ENCODE data around the gene PRM1.

PRM1 gene

GRCh38 chr16:11280616-11281522, at the start of gene PRM1:
Gene PRM1 (minus strand): TSS chr16:11281330. CDS start chr16:11281238, 92 bp downstream.
- FAIRE-seq = no peak

GRCh38 chr16:11330526-11331237, 49.6 kb upstream of the PRM1 start:
- no peak for FAIRE-seq

GRCh38 chr16:11329891-11330290, 48.8 kb upstream of the PRM1 start:
- FAIRE-seq = no peak

DNA sequence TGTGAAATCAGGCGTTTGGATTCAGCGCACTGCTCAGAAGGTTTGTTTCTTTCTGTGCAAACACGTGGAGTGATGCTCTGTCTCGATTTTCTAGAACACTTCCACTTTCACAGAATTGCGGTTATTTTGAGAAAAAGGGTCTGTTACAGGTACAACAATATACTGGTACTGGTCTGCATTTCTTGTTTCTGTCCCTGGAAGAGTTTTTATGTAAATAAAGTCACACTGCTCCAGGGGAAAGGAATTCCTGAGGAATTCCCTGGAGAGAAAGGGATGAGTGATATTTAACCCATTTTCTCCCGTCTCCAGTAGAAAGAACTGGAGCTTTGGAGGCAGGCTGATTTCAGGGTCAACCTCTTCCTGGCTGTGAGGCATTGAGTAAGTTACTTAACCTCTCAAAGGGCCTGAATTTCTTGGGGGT, 48.0 kb upstream of the PRM1 start:
- no peak for FAIRE-seq

DNA sequence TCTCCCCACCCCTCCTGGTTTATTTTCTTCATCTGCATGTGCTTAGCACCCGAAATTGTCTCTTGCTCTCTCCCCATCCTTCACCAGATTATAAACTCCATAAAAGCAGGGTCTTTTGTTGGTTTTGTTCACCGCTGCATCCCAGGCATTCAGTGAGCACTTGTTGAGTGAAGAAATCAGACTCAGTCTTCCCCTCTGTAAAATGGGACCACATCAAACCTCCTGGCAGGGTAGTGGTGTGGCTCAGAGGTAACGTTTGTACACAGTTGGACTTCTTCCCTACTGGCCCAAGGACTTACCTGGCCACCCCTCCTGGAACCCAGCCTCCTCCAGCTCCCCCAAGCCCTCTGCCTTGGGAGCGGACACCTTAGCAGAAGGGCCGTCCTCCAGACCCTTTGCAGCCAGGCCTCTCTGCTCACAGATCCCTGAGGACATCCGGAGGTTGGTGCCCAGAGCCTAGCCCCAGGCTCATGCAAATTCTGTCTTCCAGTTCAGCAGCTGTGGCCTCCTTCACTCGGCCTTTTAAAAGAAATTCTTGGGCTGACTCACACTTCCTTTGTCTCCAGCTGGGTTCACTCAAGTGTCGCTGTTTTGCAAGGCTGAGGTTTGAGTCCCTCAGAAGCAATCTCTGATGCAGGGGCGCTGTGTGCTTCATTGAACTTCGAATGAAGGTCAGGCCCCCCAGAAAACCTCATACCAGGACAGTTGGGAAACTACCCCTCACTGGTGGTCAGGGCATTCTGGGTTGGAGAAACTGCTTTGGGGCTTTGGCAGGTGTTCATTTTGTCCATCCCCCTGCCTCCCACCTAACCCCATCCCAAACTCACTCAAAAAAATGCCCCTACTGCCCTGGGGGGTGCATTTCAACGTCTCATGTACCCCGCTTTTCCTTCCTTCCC, 47.3 kb upstream of the PRM1 start:
- no peak for FAIRE-seq

DNA sequence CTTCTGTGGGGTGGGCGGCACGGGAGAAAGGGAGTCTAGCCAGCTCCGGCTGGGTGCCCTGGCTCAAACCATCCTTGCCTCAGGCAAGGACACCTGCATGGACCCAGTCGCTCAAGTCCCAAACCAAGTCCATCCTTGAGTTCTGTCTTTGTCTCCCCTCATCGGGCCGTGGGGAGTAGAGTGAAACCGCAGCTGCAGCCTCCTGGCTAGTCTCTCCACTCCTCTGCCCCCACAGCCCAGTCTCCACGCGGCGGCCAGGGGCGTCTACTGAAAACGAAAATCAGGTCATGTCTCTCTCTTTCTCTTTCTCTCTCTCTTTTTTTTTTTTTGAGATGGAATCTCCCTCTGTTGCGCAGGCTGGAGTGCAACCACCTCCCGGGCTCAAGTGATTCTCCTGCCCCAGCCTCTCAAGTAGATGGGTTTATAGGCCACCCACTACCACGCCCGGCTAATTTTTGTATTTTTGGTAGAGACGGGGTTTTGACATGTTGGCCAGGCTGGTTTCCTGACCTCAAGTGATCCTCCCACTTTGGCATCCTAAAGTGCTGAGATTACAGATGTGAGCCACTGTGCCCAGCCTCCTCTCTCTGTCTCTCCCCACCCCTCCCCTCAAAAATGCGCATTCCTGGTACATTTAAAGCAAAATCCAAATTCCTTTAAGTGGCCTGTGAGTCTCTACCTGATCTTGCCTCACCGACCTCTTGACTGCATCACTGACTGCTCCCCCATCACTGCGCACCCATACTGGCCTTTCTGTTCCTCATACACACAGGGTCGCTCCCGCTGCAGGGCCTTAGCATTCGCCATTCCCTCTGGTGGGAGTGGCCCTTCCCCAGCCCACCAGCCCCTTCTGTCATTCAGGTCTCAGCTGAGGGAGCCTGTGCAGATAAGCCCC, 46.4 kb upstream of the PRM1 start:
- FAIRE-seq = no peak

DNA sequence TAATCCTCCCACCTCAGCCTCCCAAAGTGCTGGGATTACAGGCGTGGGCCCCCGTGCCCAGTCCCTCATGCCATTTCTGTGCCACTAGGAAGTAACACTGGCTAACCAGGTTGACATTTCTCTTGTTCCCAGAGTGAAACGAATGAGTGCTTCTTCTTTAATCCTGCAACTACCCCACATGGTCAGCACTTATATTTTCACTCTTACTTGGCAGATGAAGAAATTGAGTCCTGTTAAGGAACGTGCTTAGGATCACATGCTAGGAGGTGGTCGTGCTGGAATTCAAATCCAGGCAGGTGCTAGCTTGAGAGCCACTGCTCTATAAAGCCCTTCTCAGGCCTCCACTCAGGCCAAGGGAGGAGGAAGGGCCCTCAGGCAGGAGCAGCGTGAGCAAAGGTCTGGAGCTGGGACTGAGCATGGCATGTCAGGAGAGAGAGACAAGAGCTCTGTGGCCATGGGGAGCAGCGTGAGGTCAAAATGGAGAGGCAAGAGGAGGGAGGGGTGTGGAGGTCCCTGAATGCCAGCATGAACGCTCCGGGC, 45.7 kb upstream of the PRM1 start:
- FAIRE-seq = no peak

DNA sequence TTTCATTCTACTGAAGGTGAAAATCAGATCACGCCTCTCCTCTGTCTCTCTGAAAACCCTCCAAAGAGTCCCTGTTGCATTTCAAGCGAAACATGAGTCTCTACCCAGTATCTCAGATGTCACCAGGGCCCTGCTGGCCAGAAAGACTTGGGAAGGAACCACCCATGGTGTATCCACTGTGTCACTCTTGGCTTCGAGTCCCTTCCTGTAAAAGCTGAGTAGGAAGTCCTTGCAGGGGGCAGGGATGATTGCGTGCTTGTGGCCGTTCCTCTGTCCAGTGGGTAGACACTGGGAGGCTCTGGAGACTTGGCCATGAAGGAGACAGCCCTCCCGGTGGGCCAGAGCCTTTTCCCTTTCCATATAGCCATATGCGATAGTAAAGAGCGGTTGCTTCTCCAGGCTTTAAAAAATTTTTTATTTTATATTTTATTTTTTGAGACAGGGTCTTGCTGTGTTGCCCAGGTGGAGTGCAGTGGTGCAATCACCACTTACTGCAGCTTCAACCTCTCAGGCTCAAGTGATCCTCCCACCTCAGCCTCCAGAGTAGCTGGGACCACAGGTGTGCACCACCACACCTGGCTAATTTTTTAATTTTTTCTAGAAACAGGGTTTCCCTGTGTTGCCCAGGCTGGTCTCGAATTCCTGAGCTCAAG, 45.1 kb upstream of the PRM1 start:
- FAIRE-seq = no peak

- no peak for FAIRE-seq
These were observed 44.4 kb upstream of the PRM1 start for GRCh38 chr16:11325404-11326083.

DNA sequence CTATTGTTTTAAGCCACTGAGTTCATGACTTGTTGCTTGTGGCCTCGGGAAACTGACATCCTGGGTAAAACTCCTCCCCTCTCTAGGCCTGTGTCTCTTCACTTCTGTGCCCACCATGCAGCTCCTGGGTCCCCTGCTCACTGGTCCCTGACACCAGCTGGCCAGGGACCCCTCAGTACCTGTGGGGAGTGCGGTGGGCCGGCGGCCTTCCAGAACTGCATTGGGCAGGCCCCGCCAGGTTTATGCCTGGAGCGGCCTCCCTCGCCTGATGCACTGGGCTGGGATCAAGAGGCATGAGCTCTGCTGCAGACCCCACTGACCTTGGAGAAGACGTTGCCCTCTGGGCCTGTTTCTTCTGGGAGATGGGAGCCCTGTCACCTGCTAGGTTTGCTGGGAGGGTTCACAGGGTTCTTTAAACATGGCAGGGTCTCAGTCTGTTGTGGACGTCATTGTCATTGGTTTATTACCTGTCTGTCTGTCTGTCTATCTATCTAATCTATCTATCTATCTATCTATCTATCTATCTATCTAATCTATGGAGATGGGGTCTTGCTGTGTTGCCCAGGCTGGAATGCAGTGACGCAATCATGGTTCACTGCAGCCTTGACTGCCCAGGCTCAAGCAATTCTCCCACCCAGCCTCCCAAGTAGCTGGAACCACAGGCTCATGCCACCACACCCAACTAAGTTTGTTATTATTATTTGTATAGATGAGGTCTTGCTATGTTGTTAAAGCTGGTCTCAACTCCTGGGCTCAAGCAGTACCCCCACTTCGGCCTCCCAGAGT, 42.6 kb upstream of the PRM1 start:
- FAIRE-seq = no peak

GRCh38 chr16:11322823-11323222, 41.7 kb upstream of the PRM1 start:
- FAIRE-seq = no peak

GRCh38 chr16:11321662-11322061, 40.5 kb upstream of the PRM1 start:
- no peak for FAIRE-seq

DNA sequence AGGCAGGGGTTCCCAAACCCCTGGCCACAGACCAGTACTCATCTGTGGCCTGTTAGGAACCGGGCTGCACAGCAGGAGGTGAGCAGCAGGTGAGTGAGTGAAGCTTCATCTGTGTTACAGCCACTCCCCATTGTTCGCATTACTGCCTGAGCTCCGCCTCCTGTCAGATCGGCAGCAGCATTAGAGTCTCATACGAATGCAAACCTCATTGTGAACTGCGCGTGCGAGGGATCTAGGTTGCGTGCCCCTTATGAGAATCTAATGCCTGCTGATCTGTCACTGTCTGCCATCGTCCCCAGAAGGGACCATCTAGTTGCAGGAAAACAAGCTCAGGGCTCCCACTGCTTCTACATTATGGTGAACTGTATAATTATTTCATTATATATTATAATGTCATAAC, 39.0 kb upstream of the PRM1 start:
- FAIRE-seq = no peak

DNA sequence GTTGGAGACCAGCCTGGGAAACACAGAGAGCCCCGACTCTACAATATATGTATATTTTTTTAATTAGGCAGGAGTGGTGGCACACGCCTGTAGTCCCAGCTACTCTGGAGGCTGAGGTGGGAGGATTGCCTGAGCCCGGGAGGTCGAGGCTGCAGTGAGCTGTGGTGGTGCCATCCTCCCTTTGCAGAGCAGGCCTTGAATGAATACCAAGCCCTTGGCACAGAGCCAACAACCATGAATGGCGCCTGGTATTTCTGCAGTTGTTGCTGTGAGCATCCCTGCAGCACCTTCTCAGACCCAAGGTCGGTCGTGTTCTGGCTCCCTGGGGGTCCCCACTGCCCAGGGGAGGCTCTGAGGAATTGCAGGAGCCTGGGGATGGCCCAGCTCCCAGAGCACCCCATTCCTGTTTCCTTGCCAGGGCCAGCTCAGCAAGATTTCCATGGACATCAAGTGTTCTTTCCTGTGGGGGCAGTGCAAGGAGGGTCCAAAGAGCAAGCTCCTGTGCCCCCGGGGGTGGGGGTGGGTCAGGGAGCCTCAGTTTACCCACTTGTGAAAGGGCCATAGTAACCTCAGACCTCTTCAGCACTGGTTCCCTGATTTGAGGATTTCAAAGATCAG, 38.5 kb upstream of the PRM1 start:
- FAIRE-seq = no peak

GRCh38 chr16:11318817-11319216, 37.7 kb upstream of the PRM1 start:
- FAIRE-seq = no peak

- FAIRE-seq = no peak
These were observed 35.3 kb upstream of the PRM1 start for GRCh38 chr16:11316331-11317015.

- no peak for FAIRE-seq
These were observed 34.4 kb upstream of the PRM1 start for GRCh38 chr16:11315510-11315909.

DNA sequence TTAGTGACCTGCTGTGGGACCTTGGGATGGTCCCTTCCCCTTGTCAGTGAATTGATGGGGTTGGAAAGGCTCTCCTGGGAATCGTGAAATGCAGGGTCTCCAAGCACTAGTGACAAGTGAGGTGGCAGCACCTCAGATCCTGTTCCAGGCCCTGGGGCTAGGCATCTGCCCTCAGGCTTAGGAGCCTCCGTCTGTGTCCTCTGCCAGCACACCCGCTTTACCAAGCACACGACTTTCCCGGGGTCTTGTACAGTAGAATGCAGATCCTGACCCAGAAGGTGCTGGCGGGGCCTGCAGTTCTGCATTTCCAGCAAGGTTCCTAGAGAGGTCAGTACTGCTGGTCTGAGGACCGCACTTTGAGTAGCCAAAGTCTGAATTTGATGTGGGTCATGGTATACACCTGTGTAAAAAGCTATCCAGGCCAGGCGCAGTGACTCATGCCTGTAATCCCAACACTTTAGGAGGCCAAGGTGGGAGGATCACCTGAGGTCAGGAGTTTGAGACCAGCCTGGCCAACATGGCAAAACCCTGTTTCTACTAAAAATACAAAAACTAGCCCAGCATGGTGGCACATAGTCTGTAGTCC, 33.3 kb upstream of the PRM1 start:
- FAIRE-seq = no peak
